Hepatocyte (in vitro differentiated cells): ENCODE data around the gene CDH4. TPM values are rescaled to one million over a fixed set of nuclear protein-coding genes. Genes with fewer than 3 reads are reported as not detected.

Source experiments
- DNase-seq: peaks from one replicate; pipeline ENCODE4 v3.0.0-alpha.2; 2016; ENCODE audit warnings: low spot score
- H2AFZ ChIP-seq: fragments of 200-600 bp; sonication (generic); 2 replicates; pipeline ENCODE4 v1.6.0; 2016; ENCODE audit warnings: antibody characterized with exemption, mild to moderate bottlenecking
- H3K27ac ChIP-seq: fragments of 200-600 bp; sonication (generic); 2 replicates; pipeline ENCODE4 v1.5.1; 2016; ENCODE audit warnings: mild to moderate bottlenecking
- H3K27me3 ChIP-seq: fragments of 200-600 bp; sonication (generic); 2 replicates; pipeline ENCODE4 v1.6.1; 2016
- H3K36me3 ChIP-seq: fragments of 200-600 bp; sonication (generic); replicated peaks from 2 replicates; pipeline ENCODE4 v1.5.1; 2016; ENCODE audit warnings: low read depth; ENCODE audit not compliant: insufficient read depth
- H3K4me1 ChIP-seq: fragments of 200-600 bp; sonication (generic); 2 replicates; pipeline ENCODE4 v1.5.1; 2016; ENCODE audit warnings: mild to moderate bottlenecking, moderate library complexity; ENCODE audit not compliant: insufficient read depth
- H3K4me2 ChIP-seq: fragments of 200-600 bp; sonication (generic); 2 replicates; pipeline ENCODE4 v1.6.0; 2016
- H3K4me3 ChIP-seq: fragments of 200-600 bp; sonication (generic); 2 replicates; pipeline ENCODE4 v1.5.1; 2016; ENCODE audit warnings: mild to moderate bottlenecking
- H3K79me2 ChIP-seq: fragments of 200-600 bp; sonication (generic); 2 replicates; pipeline ENCODE4 v1.6.0; 2017; ENCODE audit warnings: mild to moderate bottlenecking
- H3K9me2 ChIP-seq: fragments of 200-600 bp; sonication (generic); replicated peaks from 2 replicates; pipeline ENCODE4 v1.6.0; 2017; ENCODE audit warnings: mild to moderate bottlenecking; ENCODE audit not compliant: insufficient read depth
- H3K9me3 ChIP-seq: fragments of 200-600 bp; sonication (generic); 2 replicates; pipeline ENCODE4 v1.5.1; 2016; ENCODE audit warnings: low read depth, mild to moderate bottlenecking
- H4K20me1 ChIP-seq: fragments of 200-600 bp; sonication (generic); 2 replicates; pipeline ENCODE4 v1.6.0; 2016; ENCODE audit warnings: mild to moderate bottlenecking; ENCODE audit not compliant: insufficient read depth, poor library complexity, severe bottlenecking
- EZH2 ChIP-seq: fragments of 200-600 bp; sonication (generic); IDR thresholded peaks from 2 replicates; pipeline ENCODE4 v1.6.1; 2016; ENCODE audit warnings: antibody characterized with exemption, mild to moderate bottlenecking, borderline replicate concordance
- EZH2phosphoT487 ChIP-seq: fragments of 200-600 bp; sonication (generic); IDR thresholded peaks from one replicate; pipeline ENCODE4 v1.6.1; 2018; ENCODE audit warnings: antibody characterized with exemption, mild to moderate bottlenecking, low read depth, moderate library complexity; ENCODE audit not compliant: unreplicated experiment, severe bottlenecking
- WGBS: methylation state at CpG from one replicate; pipeline ENCODE4 v1.1.6; 2016; ENCODE audit warnings: low lambda C conversion rate; ENCODE audit errors: missing lambda C conversion rate; 5-methylcytosine and 5-hydroxymethylcytosine counted together
- polyA plus RNA-seq: library from polyadenylated mRNA; unstranded; fragments of >200 nt; fragmentation: Nextera tagmentation; extraction: Ambion mirVana; gene quantifications from 2 replicates; pipeline ENCODE4 v1.2.1, GENCODE V29; 2016
- total RNA-seq: library from RNA; depleted of rRNA; stranded (reverse); fragments of >200 nt; gene quantifications from 2 replicates; pipeline ENCODE4 v1.2.3, GENCODE V29; 2014
- TF ChIP-seq, protein P1 (sequence below): fragments of 200-600 bp; sonication (generic); IDR thresholded peaks from 2 replicates; pipeline ENCODE4 v1.5.1; 2016; ENCODE audit warnings: antibody characterized with exemption, mild to moderate bottlenecking; ENCODE audit not compliant: poor library complexity

The CDH4 gene
- total and polyA plus RNA-seq, 2 experiments from 2014 or later, result 0.53 to 0.73 TPM

DNA sequence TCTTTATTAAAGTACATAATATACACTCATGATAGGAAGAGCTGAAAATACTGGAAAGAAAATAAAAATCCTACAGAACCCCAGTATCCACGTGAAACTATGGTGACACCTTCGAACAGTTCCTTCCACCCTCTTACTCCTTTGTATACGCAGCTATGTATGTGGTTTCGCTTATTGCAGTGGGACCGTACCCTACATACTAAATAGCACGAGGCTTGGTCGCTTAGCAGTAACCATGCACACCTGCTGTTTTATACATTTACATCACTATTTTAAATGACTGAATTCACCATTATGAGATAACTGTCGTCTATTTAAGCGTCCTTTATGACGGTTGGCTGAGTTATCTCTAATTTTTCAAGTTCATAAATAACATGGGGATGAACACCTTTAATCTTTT lies 400.1 kb downstream of the CDH4 start:
- Histone ChIP-seq H3K4me2 (no peak overlapping the region), H2AFZ (no peak overlapping the region), H4K20me1 (no peaks in the 10 kb centered on the region), H3K4me3 (no peak overlapping the region), H3K27ac (no peak overlapping the region), H3K9me2 (no peaks in the 10 kb centered on the region), H3K9me3 (no peaks in the 10 kb centered on the region), H3K36me3 (no peaks in the 10 kb centered on the region), H3K27me3 (peaks cover 6% of the 10 kb centered on the region), H3K79me2 (no peaks in the 10 kb centered on the region), H3K4me1 (no peaks in the 10 kb centered on the region)
- no peak for DNase-seq
- WGBS, result 94% methylated on average over 10 of the region's 10 CpGs
- TF ChIP-seq, protein P1, sequence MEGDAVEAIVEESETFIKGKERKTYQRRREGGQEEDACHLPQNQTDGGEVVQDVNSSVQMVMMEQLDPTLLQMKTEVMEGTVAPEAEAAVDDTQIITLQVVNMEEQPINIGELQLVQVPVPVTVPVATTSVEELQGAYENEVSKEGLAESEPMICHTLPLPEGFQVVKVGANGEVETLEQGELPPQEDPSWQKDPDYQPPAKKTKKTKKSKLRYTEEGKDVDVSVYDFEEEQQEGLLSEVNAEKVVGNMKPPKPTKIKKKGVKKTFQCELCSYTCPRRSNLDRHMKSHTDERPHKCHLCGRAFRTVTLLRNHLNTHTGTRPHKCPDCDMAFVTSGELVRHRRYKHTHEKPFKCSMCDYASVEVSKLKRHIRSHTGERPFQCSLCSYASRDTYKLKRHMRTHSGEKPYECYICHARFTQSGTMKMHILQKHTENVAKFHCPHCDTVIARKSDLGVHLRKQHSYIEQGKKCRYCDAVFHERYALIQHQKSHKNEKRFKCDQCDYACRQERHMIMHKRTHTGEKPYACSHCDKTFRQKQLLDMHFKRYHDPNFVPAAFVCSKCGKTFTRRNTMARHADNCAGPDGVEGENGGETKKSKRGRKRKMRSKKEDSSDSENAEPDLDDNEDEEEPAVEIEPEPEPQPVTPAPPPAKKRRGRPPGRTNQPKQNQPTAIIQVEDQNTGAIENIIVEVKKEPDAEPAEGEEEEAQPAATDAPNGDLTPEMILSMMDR, result no peak
- no peak for TF ChIP-seq EZH2
- no peak for TF ChIP-seq EZH2phosphoT487

DNA sequence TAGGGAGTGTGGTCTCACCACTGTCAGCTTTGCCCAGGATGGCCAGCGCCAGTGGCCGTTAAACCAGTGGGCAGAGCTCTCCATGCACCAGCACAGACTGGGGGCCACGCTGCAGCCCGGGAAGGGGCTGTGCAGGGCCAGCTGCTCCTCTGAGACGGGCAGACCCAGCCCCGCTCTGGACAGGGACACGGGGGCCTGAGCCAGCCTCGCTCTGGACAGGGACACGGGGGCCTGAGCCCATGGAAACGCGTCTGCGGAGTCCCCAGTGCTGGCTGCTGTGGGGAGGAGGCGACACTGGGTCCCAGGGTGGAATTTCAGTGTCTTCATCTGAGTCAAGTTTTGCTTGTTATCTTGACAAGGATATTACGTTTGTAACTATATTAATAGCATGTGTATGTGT lies 402.7 kb downstream of the CDH4 start:
- Histone ChIP-seq H3K4me3 (no peak overlapping the region), H3K27me3 (no peaks in the 10 kb centered on the region), H3K79me2 (no peaks in the 10 kb centered on the region), H3K9me2 (no peaks in the 10 kb centered on the region), H3K36me3 (no peaks in the 10 kb centered on the region), H2AFZ (no peak overlapping the region), H3K9me3 (no peaks in the 10 kb centered on the region), H3K27ac (no peak overlapping the region), H3K4me2 (no peak overlapping the region), H3K4me1 (no peaks in the 10 kb centered on the region), H4K20me1 (no peaks in the 10 kb centered on the region)
- DNase-seq, result no peak
- WGBS, result 90% methylated on average over 14 of the region's 14 CpGs
- TF ChIP-seq EZH2 (no peak), EZH2phosphoT487 (no peak)
- TF ChIP-seq, protein P1, result no peak

DNA sequence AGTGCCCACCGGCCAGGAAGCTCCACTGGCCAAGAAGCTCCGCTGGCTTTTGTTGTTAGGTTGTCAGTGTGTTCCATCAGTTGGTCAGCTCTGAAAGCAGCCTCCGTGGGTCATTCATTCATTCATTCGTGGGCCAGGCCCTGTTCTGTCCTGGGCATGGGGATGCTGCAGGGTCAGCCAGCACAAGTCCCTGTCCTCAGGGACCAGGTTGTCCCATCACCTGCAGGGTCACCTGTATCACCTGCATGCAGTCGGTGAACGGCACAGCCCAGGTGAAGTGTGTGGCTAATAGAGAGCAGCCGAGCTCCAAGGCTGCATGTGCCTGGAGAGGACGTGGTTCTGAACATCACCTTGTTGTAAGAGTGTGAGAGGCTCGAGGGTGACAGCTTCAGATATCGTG lies 403.5 kb downstream of the CDH4 start:
- H2AFZ ChIP-seq, result no peak overlapping the region
- no peaks in the 10 kb centered on the region for H3K27me3 ChIP-seq
- no peak overlapping the region for H3K27ac ChIP-seq
- no peaks in the 10 kb centered on the region for H3K9me3 ChIP-seq
- H3K79me2 ChIP-seq, result no peaks in the 10 kb centered on the region
- no peak for DNase-seq
- no peaks in the 10 kb centered on the region for H3K36me3 ChIP-seq
- H3K4me2 ChIP-seq, result no peak overlapping the region
- H3K4me1 ChIP-seq, result no peaks in the 10 kb centered on the region
- H3K4me3 ChIP-seq, result no peak overlapping the region
- TF ChIP-seq EZH2 (no peak), EZH2phosphoT487 (no peak)
- TF ChIP-seq, protein P1, result no peak
- H3K9me2 ChIP-seq, result no peaks in the 10 kb centered on the region
- H4K20me1 ChIP-seq, result no peaks in the 10 kb centered on the region
- 74% methylated on average over 10 of the region's 10 CpGs for WGBS

DNA sequence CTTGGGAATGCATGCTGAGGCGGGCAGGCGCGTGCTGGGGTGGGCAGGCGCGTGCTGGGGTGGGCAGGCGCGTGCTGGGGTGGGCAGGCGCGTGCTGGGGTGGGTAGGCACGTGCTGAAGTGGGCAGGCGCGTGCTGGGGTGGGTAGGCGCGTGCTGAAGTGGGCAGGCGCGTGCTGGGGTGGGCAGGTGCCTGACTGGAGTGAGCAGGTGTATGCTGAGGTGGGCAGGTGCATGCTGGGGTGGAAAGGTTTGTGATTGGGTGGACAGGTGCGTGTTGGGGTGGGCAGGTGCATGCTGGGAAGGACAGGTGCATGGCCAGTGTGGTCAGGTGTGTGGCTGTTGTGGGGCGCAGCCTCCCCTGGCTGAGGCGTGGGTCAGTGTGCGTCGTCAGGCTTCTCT lies 404.1 kb downstream of the CDH4 start:
- 82% methylated on average over 5 of the region's 21 CpGs for WGBS
- Histone ChIP-seq H3K79me2 (no peaks in the 10 kb centered on the region), H3K36me3 (no peaks in the 10 kb centered on the region), H3K27me3 (no peaks in the 10 kb centered on the region), H3K4me3 (no peak overlapping the region), H3K4me2 (no peak overlapping the region), H3K27ac (no peak overlapping the region), H3K9me2 (no peaks in the 10 kb centered on the region), H3K9me3 (no peaks in the 10 kb centered on the region), H4K20me1 (no peaks in the 10 kb centered on the region), H3K4me1 (no peaks in the 10 kb centered on the region), H2AFZ (no peak overlapping the region)
- no peak for TF ChIP-seq EZH2
- DNase-seq, result no peak
